HL-60 (cell line): ENCODE results near the gene PROK2.

Source experiments
- DNase-seq, 2 experiments: peaks; one replicate each; pipeline ENCODE4 v3.0.0-alpha.2; 2010 to 2020; ENCODE audit warnings: low read depth in 1 of 2, low spot score in 1 of 2
- H3K27ac ChIP-seq: fragments of 250-450 bp; sonication (Bioruptor Pico); replicated peaks from 2 replicates; pipeline ENCODE4 v1.5.1; 2020; ENCODE audit warnings: mild to moderate bottlenecking, moderate library complexity
- H3K27me3 ChIP-seq: fragments of 250-450 bp; sonication (Bioruptor Pico); 2 replicates; pipeline ENCODE4 v1.5.1; 2021; ENCODE audit warnings: mild to moderate bottlenecking, moderate library complexity; ENCODE audit not compliant: insufficient read depth, poor library complexity, severe bottlenecking
- H3K4me3 ChIP-seq: replicated peaks from 2 replicates; pipeline ENCODE4 v1.5.1; 2011; ENCODE audit warnings: mild to moderate bottlenecking, control low read depth, low read length; ENCODE audit not compliant: insufficient read depth
- CTCF ChIP-seq: IDR thresholded peaks from one replicate; pipeline ENCODE4 v1.5.1; 2011; ENCODE audit warnings: low read length, control low read depth, inconsistent platforms; ENCODE audit not compliant: insufficient read depth
- GABPA ChIP-seq: IDR thresholded peaks from 2 replicates; pipeline ENCODE4 v1.6.1; 2012; ENCODE audit warnings: low read depth
- POLR2AphosphoS5 ChIP-seq: IDR thresholded peaks from 2 replicates; pipeline ENCODE4 v1.6.1; 2012; ENCODE audit warnings: low read depth
- REST ChIP-seq: IDR thresholded peaks from 2 replicates; pipeline ENCODE4 v1.6.1; 2012; ENCODE audit warnings: low read depth; ENCODE audit not compliant: insufficient replicate concordance
- SPI1 ChIP-seq: IDR thresholded peaks from 2 replicates; pipeline ENCODE4 v1.6.1; 2012; ENCODE audit warnings: low read depth, mild to moderate bottlenecking, borderline replicate concordance

PROK2 gene

GRCh38 chr3:71776538-71776937, 8.4 kb downstream of the PROK2 start:
- Histone ChIP-seq H3K27me3 (no peaks in the 10 kb centered on the region), H3K4me3 (no peak overlapping the region), H3K27ac (no peak overlapping the region)
- no peak for DNase-seq
- TF ChIP-seq CTCF (no peak), GABPA (no peak), REST (no peak), POLR2AphosphoS5 (no peak), SPI1 (no peak)

- no peak for DNase-seq
- no peaks in the 10 kb centered on the region for H3K27me3 ChIP-seq
- no peak overlapping the region for H3K4me3 ChIP-seq
- no peak overlapping the region for H3K27ac ChIP-seq
- TF ChIP-seq POLR2AphosphoS5 = no peak
- no peak for TF ChIP-seq CTCF
- no peak for TF ChIP-seq SPI1
- no peak for TF ChIP-seq REST
- no peak for TF ChIP-seq GABPA
Measured at GRCh38 chr3:71771884-71772283, 13.1 kb downstream of the PROK2 start.

DNA sequence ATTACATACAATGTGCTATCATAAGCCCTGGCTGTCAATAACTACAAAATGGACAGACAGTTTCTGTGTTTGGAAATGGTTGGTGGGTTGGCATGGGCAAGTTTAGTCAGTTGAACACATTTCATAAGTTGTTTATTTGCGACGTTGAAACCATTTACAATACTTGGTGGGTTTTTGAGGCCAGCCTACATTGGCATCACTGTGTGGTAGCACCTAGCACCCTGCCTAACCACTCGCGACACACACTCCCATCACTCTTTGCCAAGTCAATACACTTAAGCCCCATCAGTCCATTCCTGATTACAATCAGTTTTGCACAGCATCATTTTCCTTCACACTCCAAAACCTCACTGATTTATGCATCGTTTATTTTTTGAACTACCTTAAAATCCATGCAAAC, 13.8 kb downstream of the PROK2 start:
- Histone ChIP-seq H3K4me3 (no peak overlapping the region), H3K27me3 (no peaks in the 10 kb centered on the region), H3K27ac (no peak overlapping the region)
- DNase-seq = no peak
- TF ChIP-seq GABPA (no peak), REST (no peak), POLR2AphosphoS5 (no peak), SPI1 (no peak), CTCF (no peak)
